Suprapubic skin (tissue), 4 donors: ENCODE measurements around the gene NPIPB12.
"Not testable (repeated sequence)": the region's sequence is repeated elsewhere in the genome, so short reads cannot be mapped to it uniquely, and the experiment has no call there.

Source experiments
- EP300 ChIP-seq: sonication (generic); formaldehyde crosslinking; IDR thresholded peaks from one replicate; pipeline ENCODE4 v1.6.1; 2017; ENCODE audit warnings: antibody characterized with exemption
- POLR2AphosphoS5 ChIP-seq, 3 donors: sonication (generic); formaldehyde crosslinking; IDR thresholded peaks; one replicate each; pipeline ENCODE4 v1.6.1; 2017; ENCODE audit warnings: antibody characterized with exemption in 3 of 3
- TF ChIP-seq, protein P1 (sequence below), 2 donors: fragments of 200-600 bp in 1 of 2; fragments of 450-650 bp in 1 of 2; sonication (generic) in 1 of 2; IDR thresholded peaks; one replicate each; pipeline ENCODE4 v1.5.1; 2016 to 2019; ENCODE audit warnings: antibody characterized with exemption in 2 of 2, mild to moderate bottlenecking in 1 of 2, moderate library complexity in 1 of 2

DNA sequence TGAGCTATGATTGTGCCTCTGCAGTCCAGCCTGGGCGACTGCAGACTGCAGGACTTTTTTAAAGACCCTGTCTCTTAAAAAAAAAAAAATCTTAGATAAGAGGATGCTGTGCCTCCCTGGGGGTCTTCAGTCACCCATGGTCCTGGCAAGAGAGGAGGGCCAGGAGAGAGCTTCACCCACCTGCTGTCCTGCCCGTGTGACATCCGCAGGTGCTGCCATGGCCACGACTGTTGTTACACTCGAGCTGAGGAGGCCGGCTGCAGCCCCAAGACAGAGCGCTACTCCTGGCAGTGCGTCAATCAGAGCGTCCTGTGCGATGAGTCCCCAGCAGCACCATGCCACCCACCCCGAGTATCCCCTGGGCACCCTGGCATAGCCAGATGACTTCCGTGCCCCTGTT, 23.9 kb downstream of the NPIPB12 start:
- TF ChIP-seq, protein P1, sequence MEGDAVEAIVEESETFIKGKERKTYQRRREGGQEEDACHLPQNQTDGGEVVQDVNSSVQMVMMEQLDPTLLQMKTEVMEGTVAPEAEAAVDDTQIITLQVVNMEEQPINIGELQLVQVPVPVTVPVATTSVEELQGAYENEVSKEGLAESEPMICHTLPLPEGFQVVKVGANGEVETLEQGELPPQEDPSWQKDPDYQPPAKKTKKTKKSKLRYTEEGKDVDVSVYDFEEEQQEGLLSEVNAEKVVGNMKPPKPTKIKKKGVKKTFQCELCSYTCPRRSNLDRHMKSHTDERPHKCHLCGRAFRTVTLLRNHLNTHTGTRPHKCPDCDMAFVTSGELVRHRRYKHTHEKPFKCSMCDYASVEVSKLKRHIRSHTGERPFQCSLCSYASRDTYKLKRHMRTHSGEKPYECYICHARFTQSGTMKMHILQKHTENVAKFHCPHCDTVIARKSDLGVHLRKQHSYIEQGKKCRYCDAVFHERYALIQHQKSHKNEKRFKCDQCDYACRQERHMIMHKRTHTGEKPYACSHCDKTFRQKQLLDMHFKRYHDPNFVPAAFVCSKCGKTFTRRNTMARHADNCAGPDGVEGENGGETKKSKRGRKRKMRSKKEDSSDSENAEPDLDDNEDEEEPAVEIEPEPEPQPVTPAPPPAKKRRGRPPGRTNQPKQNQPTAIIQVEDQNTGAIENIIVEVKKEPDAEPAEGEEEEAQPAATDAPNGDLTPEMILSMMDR (IDR thresholded peaks at IDR 0.05): not testable (repeated sequence)
- not testable (repeated sequence) for TF ChIP-seq EP300; POLR2AphosphoS5 (IDR thresholded peaks at IDR 0.05)
